Spleen (tissue), 7 donors: ENCODE measurements around the gene HOXD8.

ENCODE experiments used
- CTCF ChIP-seq, 11 experiments: fragments of 200-600 bp in 7 of 11; fragments of 450-650 bp in 4 of 11; sonication (generic) in 4 of 11; IDR thresholded peaks in 8 of 11; conservative IDR thresholded peaks in 3 of 11; 1 replicate in 7 of 11; 2 replicates in 4 of 11; pipeline versions ENCODE4 v1.4.0 to v1.8.0; 2016 to 2021; ENCODE audit warnings: antibody characterized with exemption in 11 of 11, inconsistent platforms in 4 of 11, mild to moderate bottlenecking in 1 of 11
- POLR2AphosphoS5 ChIP-seq, 3 donors: sonication (generic); formaldehyde crosslinking; IDR thresholded peaks; one replicate each; pipeline ENCODE4 v1.5.1; 2017; ENCODE audit warnings: antibody characterized with exemption in 3 of 3
- donor health status: DM: no; HTN: no; CAD: no; lungs with moderate emphysema.
- donor health status: DM: no; HTN: no; CAD: no.
- donor health status: DM: no; HTN: no; CAD: no.

GRCh38 chr2:176083796-176084261 lies 45.7 kb upstream of the HOXD8 start, which contains the start of gene EVX2:
- TF ChIP-seq CTCF (IDR thresholded peaks at IDR 0.05 in 8 of 11, conservative IDR thresholded peaks at IDR 0.05 in 3 of 11) = no peak
- TF ChIP-seq POLR2AphosphoS5 (IDR thresholded peaks at IDR 0.05) = no peak
